Measurements from ENCODE around the gene LENG1.

Gene LENG1

GRCh38 chr19:54162241-54162805 is 2.8 kb upstream of the LENG1 start:
- no peak for DNase-seq

DNA sequence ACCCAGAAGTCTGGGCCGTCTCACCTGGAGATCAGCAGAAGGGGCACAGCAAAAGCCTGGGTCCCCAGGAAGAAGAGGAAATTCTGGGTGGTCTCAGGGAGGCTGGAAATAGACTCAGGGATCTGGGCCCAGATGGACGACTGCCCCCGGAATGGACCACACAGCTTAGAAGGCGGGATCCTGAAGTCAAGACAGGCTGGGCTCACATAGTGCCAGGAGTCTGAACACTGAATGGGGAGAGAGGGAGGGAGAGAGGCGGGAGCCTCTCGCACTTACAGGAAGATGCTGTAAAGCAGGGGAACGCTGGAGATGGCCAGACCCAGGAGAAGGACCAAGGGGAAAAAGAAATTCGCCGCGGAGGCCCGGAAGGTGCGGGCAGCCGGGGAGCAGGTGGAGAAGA is 1.3 kb upstream of the LENG1 start:
- peak; percentile 39 for DNase-seq

- peak; percentile 83 for DNase-seq
Observed at GRCh38 chr19:54160182-54160811, 776 bp upstream of the LENG1 start.

GRCh38 chr19:54158812-54159351 is 639 bp downstream of the LENG1 start:
- DNase-seq = no peak

GRCh38 chr19:54156953-54157352 is 2.6 kb downstream of the LENG1 start:
- no peak for DNase-seq

GRCh38 chr19:54156490-54156889 is 3.0 kb downstream of the LENG1 start:
- no peak for DNase-seq

GRCh38 chr19:54155694-54156093 is 3.8 kb downstream of the LENG1 start:
- no peak for DNase-seq

- no peak for DNase-seq
Observed at GRCh38 chr19:54154603-54155345, 4.7 kb downstream of the LENG1 start.

GRCh38 chr19:54153731-54154326 is 5.7 kb downstream of the LENG1 start:
- DNase-seq = no peak

DNA sequence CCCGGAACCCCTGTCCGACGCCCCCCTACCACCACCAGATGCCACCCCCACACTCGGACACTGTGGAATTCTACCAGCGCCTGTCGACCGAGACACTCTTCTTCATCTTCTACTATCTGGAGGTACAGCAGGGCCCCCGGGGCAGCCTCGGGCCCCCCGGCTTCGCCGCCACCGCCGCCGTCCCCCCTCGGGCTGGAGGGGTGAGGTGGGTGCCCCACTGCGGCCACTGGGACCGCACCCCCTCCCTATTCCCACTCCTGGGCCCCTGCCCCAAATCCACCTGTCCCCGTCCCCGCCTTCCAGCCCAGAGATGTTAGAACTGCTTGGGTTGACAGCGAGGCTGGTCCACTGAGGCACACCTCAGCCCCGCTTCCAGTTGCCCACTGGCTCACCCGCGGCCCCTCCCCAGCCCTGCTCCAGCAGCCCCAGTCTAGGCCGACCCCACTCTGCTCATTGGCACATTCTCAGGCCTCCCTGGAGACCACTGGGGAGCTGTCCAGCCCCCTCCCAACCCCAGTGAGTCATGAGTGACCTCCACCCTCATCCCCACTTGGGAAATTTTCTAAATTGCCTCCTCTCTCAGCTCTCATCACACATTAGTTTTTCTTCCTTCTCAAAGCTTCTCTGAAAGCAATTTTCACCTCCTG is 6.5 kb downstream of the LENG1 start:
- no peak for DNase-seq

DNA sequence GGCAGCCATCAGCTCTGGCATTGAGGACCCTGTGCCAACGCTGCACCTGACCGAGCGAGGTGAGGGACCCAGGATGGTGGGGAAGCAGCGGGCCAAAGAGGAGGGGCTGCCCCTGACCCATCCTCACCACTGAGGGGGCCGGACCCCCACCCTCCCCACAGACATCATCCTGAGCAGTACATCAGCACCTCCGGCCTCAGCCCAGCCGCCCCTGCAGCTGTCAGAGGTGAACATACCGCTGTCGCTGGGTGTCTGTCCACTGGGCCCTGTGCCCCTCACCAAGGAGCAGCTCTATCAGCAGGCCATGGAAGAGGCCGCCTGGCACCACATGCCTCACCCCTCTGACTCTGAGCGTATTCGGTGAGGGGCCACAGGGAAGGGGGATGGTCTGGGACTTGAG is 7.3 kb downstream of the LENG1 start:
- no peak for DNase-seq

DNA sequence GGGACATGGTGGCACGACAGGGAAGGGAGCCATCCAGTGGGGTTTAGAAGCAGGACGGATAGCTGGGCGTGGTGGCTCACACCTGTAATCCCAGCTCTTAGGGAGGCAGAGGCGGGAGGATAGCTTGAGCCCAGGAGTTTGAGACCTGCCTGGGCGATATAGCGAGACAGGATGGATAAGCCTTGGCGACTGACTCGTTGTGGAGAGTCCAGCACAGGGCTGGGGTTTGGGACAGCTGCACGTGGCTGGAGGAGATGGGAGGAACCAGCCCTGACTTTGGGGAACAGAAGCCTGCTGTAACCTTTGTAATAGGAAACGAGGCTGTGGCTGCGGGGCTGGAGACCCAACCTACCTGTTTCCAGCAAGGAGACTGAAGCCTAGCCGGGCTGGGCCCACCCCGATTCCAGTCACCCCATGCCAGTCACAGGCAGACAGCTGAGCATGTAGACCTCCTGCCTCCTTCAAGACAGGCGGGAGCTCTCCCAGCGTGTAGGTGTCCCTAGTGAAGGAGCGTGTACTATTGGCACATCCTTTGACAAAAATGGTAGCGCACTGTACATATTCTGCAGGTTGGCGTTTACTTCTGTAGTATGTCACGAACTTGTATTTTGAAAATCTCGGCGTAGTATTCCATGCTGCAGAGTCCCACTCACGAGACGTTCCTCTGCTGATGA is 8.0 kb downstream of the LENG1 start:
- no peak for DNase-seq

DNA sequence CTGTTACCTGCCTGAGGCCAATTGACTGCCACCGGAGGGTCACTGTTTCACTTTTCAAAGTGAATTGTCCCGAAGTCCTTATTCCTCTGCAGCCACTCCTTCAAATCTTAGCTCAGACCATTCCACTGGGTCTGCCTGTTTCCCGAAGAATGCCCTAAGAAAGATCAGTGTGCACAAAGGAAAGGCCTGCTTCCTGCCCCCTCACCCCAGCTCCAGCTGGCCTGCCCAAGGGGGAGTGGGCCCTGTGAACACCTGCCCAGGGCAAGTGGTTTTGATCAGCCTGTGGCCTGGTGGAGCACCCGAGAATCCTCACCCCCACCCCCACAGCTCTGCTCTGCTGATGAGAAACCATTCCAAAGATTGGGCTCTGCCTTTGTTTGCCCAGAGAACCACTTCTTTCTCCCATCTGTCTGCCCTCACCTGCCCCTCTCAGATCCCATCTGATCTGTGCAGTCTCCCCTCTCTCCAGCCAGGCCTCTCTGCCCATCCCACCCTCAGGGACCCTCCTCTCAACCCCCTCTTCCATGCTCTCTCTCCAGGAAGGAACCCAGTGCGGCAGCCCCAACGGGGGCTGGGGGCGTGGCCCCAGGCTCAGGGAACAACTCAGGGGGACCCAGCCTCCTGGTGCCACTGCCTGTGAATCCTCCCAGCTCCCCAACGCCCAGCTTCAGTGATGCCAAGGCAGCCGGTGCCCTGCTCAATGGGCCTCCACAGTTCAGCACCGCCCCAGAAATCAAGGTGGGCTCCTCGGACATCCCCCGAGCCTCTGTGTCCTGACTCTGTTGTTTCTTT is 10.3 kb downstream of the LENG1 start:
- DNase-seq = no peak

DNA sequence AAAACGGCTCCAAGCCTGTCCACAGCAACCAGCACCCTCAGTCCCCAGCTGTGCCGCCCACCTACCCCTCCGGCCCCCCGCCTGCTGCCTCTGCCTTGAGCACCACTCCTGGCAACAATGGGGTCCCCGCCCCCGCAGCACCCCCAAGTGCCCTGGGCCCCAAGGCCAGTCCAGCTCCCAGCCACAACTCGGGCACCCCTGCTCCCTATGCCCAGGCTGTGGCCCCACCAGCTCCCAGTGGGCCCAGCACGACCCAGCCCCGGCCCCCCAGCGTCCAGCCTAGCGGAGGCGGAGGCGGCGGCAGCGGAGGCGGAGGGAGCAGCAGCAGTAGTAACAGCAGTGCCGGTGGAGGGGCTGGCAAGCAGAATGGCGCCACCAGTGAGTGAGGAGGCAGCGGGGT is 11.4 kb downstream of the LENG1 start:
- peak; percentile 64 for DNase-seq

DNA sequence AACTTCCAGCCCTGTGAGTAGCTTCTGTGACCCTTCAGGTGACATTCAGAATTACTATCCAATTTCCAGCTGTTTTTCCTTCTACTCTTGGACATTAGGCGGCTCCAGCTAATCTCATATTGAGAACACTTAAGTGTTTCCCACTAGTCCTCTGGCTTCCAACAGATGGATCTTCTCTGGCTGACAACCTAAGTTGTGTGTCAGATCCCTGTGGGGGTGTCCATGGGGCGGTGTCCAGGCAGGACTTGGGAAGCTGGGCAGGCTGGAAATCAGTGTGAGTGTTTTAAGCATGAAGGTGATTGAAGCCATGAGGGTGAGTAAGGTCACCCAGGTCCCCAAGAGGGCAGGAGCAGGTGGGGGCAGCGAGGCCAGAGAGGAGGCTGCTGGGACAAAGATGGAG is 11.8 kb downstream of the LENG1 start:
- DNase-seq = peak; percentile 91

- no peak for DNase-seq
Observed at GRCh38 chr19:54145541-54146158, 13.9 kb downstream of the LENG1 start.

GRCh38 chr19:54142166-54142780 is 17.2 kb downstream of the LENG1 start:
- no peak for DNase-seq

DNA sequence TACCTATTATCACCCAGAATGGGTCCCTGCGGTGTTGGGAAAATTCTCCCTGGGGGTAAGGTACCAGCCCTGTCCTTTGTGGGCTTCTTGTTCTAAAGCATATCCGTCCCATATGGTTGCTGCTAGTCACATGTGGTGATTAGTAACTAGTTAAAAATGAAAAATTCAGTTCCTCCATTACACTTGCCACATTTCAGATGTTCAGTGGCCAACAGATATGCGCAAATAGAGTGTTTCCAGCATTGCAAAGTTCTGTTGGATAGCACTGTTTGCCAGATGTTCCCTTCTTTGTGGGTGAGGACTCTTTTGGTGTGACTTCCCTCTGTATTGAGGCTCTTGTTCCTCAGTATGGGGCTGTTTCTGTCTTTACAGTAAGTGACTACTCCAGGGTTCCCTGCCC is 18.2 kb downstream of the LENG1 start:
- no peak for DNase-seq

GRCh38 chr19:54138489-54139256 is 20.8 kb downstream of the LENG1 start:
- no peak for DNase-seq
